ENCODE measurements around the gene STIM1.
A peak's percentile ranks its signal among the peaks of the same experiment; 100 is the strongest.
"Not testable (repeated sequence)": the region's sequence is repeated elsewhere in the genome, so short reads cannot be mapped to it uniquely, and the experiment has no call there.

STIM1 gene

GRCh38 chr11:3886985-3887384 lies 31.5 kb downstream of the STIM1 start:
- DNase-seq = no peak

- no peak for DNase-seq
Measured at GRCh38 chr11:3888876-3889275, 33.4 kb downstream of the STIM1 start.

- DNase-seq = no peak
Measured at GRCh38 chr11:3890014-3890413, 34.5 kb downstream of the STIM1 start.

GRCh38 chr11:3890806-3891205 lies 35.3 kb downstream of the STIM1 start:
- no peak for DNase-seq

- DNase-seq = no peak
Measured at GRCh38 chr11:3891751-3892150, 36.3 kb downstream of the STIM1 start.

- no peak for DNase-seq
Measured at GRCh38 chr11:3892156-3892555, 36.7 kb downstream of the STIM1 start.

- DNase-seq = peak in 1 of 4 experiments; percentile 11
Measured at GRCh38 chr11:3893311-3893710, 37.8 kb downstream of the STIM1 start.

GRCh38 chr11:3894128-3894731 lies 38.8 kb downstream of the STIM1 start:
- peak; percentile 53 to 81 (median 74) for DNase-seq

- peak in 2 of 4 experiments; percentile 34 to 37 for DNase-seq
Measured at GRCh38 chr11:3896644-3897043, 41.2 kb downstream of the STIM1 start.

GRCh38 chr11:3900230-3900629 lies 44.8 kb downstream of the STIM1 start:
- not testable (repeated sequence) for DNase-seq

- no peak for DNase-seq
Measured at GRCh38 chr11:3901249-3902025, 46.0 kb downstream of the STIM1 start.

GRCh38 chr11:3902441-3902840 lies 47.0 kb downstream of the STIM1 start:
- no peak for DNase-seq

GRCh38 chr11:3903207-3903896 lies 47.9 kb downstream of the STIM1 start:
- peak in 3 of 4 experiments; percentile 40 to 58 (median 43) for DNase-seq

- DNase-seq = no peak
Measured at GRCh38 chr11:3904228-3904627, 48.8 kb downstream of the STIM1 start.

- peak; percentile 69 to 87 (median 72) for DNase-seq
Measured at GRCh38 chr11:3905080-3905953, 49.9 kb downstream of the STIM1 start.

- DNase-seq = no peak
Measured at GRCh38 chr11:3906166-3906565, 50.7 kb downstream of the STIM1 start.

- DNase-seq = no peak
Measured at GRCh38 chr11:3907590-3907989, 52.1 kb downstream of the STIM1 start.

- no peak for DNase-seq
Measured at GRCh38 chr11:3909901-3910300, 54.4 kb downstream of the STIM1 start.

GRCh38 chr11:3911908-3912505 lies 56.5 kb downstream of the STIM1 start:
- DNase-seq = no peak

GRCh38 chr11:3913921-3914320 lies 58.5 kb downstream of the STIM1 start:
- DNase-seq = no peak

GRCh38 chr11:3914805-3915204 lies 59.3 kb downstream of the STIM1 start:
- DNase-seq = peak in 1 of 4 experiments; percentile 24

GRCh38 chr11:3916962-3917361 lies 61.5 kb downstream of the STIM1 start:
- no peak for DNase-seq
